ENCODE results near the gene SERPINB1. TPM values are rescaled to one million over a fixed set of nuclear protein-coding genes. Genes with fewer than 3 reads are reported as not detected.

Gene SERPINB1
- total RNA-seq, 2 experiments from 2014 or later: 1.2 to 3.5 TPM

- Histone ChIP-seq H4K20me1 (ENCODE audit: insufficient read depth, low read length) (no peaks in the 10 kb centered on the region; the same call in 1 of the 2 replicates), H3K9me2 (ENCODE audit: insufficient read depth, low read length) (no peaks in the 10 kb centered on the region), H3K4me3 (ENCODE audit: low read depth, low read length, poor library complexity, severe bottlenecking) (peak overlapping the region; percentile 67), H3K4me1 (ENCODE audit: insufficient read depth, low read length, poor library complexity, severe bottlenecking) (peaks cover 88% of the 10 kb centered on the region), H3K36me3 (ENCODE audit: insufficient read depth, low read length) (peaks cover 22% of the 10 kb centered on the region), H3K4me2 (ENCODE audit: low read length) (peak overlapping the region; percentile 84), H3K27ac (ENCODE audit: low read depth, low read length, poor library complexity, severe bottlenecking) (peak overlapping the region; percentile 79), H3K79me2 (ENCODE audit: insufficient read depth, low read depth, low read length) (peaks cover 85% of the 10 kb centered on the region), H3K9me3 (ENCODE audit: low read length) (peaks cover 7% of the 10 kb centered on the region), H2AFZ (ENCODE audit: low read length) (no peak overlapping the region)
- intact Hi-C loops (cut with micrococcal nuclease; ENCODE audit: unreplicated experiment): no loop called here
- CTCF ChIA-PET (ENCODE audit: unreplicated experiment): interaction anchor here (1.1 to 2.7 kb wide), 2 partner anchors 11 to 76 kb away, joined by 3 to 9 read pairs; no protein-coding TSS in a partner anchor
- POLR2A ChIA-PET: interaction anchor here (0.8 to 5.6 kb wide), 7 partner anchors 15 to 29 kb away, joined by 3 to 50 read pairs (median 4); no protein-coding TSS in a partner anchor
- BruUV-seq (replicated peaks): no TSS peak
- peak; percentile 58 for DNase-seq (ENCODE audit: low spot score)
- TF ChIP-seq CTCF (conservative IDR thresholded peaks at IDR 0.05; ENCODE audit: low read length) (no peak), EZH2phosphoT487 (IDR thresholded peaks at IDR 0.05; ENCODE audit: borderline replicate concordance, low read depth, low read length) (no peak)
Observed at GRCh38 chr6:2876210-2877056, 34.8 kb upstream of the SERPINB1 start.

- no TSS peak for BruUV-seq (replicated peaks)
- H3K9me2 ChIP-seq (ENCODE audit: insufficient read depth, low read length): no peaks in the 10 kb centered on the region
- intact Hi-C loops (cut with micrococcal nuclease; ENCODE audit: unreplicated experiment): no loop called here
Observed at GRCh38 chr6:2875359-2876191, 33.9 kb upstream of the SERPINB1 start.

More at GRCh38 chr6:2875359-2876191, 33.9 kb upstream of the SERPINB1 start:
- peaks cover 80% of the 10 kb centered on the region for H3K4me1 ChIP-seq (ENCODE audit: insufficient read depth, low read length, poor library complexity, severe bottlenecking)
- TF ChIP-seq EZH2phosphoT487 (IDR thresholded peaks at IDR 0.05; ENCODE audit: borderline replicate concordance, low read depth, low read length) (no peak), CTCF (conservative IDR thresholded peaks at IDR 0.05; ENCODE audit: low read length) (no peak)
- POLR2A ChIA-PET: interaction anchor here (0.8 to 3.0 kb wide), 2 partner anchors 16 to 30 kb away, joined by 4 to 23 read pairs; no protein-coding TSS in a partner anchor
- H3K9me3 ChIP-seq (ENCODE audit: low read length): peaks cover 7% of the 10 kb centered on the region
- peaks cover 26% of the 10 kb centered on the region for H3K36me3 ChIP-seq (ENCODE audit: insufficient read depth, low read length)
- peak; percentile 61 for DNase-seq (ENCODE audit: low spot score)
- H3K79me2 ChIP-seq (ENCODE audit: insufficient read depth, low read depth, low read length): peaks cover 76% of the 10 kb centered on the region
- CTCF ChIA-PET (ENCODE audit: unreplicated experiment): interaction anchor here (1.1 kb wide), 1 partner anchor 77 kb away, joined by 3 read pairs; no protein-coding TSS in a partner anchor
- H4K20me1 ChIP-seq (ENCODE audit: insufficient read depth, low read length): no peaks in the 10 kb centered on the region; the same call in 1 of the 2 replicates
- H3K27ac ChIP-seq (ENCODE audit: low read depth, low read length, poor library complexity, severe bottlenecking): peak overlapping the region; percentile 79
- H2AFZ ChIP-seq (ENCODE audit: low read length): peak overlapping the region; percentile 65; the same call in 1 of the 2 replicates
- peak overlapping the region; percentile 84 for H3K4me2 ChIP-seq (ENCODE audit: low read length)
- H3K4me3 ChIP-seq (ENCODE audit: low read depth, low read length, poor library complexity, severe bottlenecking): peak overlapping the region; percentile 67
